GM11168 (cell line): ENCODE measurements around the gene ITPR1.

Experiments
- in situ Hi-C: fragments of 300-500 bp; cut with MboI; formaldehyde crosslinking; loops from one replicate; pipeline ENCODE4 v1.12.0; 2022; ENCODE audit warnings: low sequenced_read_pairs; ENCODE audit not compliant: unreplicated experiment

Gene ITPR1

GRCh38 chr3:4704552-4704951 is 211.4 kb downstream of the ITPR1 start:
- in situ Hi-C loops: no loop called here

DNA sequence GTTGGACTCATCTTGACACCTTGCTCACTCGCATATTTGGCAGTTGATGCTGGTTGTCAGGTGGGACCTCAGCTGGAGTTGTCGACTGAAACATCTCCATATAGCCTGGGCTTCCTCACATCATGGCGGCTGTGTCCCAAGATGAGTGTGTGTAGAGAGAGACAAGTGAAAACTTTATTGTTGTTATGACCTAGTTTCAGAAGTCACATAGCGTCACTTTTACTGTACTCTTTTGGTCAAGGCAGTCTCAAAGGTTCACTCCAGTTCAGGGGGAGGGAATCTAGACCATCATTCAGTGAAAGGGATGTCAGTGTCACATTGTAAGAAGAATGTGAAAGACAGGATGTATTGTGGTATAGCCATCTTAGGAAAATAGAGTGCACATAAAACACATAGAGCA is 214.2 kb downstream of the ITPR1 start:
- in situ Hi-C loops: no loop called here

GRCh38 chr3:4708230-4708629 is 215.1 kb downstream of the ITPR1 start:
- in situ Hi-C loops: no loop called here

GRCh38 chr3:4709341-4709740 is 216.2 kb downstream of the ITPR1 start:
- in situ Hi-C loops: no loop called here

- in situ Hi-C loops: no loop called here
Observed at GRCh38 chr3:4710191-4710590, 217.0 kb downstream of the ITPR1 start.

DNA sequence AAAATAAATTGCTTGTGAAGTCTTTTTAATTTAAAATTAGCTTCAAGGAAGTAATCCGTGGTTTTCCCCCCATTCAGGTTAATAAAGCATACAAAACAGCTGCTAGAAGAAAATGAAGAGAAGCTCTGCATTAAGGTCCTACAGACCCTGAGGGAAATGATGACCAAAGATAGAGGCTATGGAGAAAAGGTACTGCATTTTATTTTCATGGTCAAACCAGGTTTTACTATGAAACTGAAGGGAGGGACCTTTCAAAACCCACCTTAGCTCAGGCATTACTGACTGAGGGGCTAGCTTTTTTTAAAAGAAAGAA is 218.5 kb downstream of the ITPR1 start:
- in situ Hi-C loops: no loop called here

- in situ Hi-C loops: no loop called here
Observed at GRCh38 chr3:4712109-4712508, 219.0 kb downstream of the ITPR1 start.

- in situ Hi-C loops: no loop called here
Observed at GRCh38 chr3:4714045-4714444, 220.9 kb downstream of the ITPR1 start.

- in situ Hi-C loops: loop anchor here (5.0 kb wide), 1 partner anchor 331 kb away; no protein-coding TSS in a partner anchor
Observed at GRCh38 chr3:4716266-4716665, 223.1 kb downstream of the ITPR1 start.

- in situ Hi-C loops: loop anchor here (5.0 kb wide), 1 partner anchor 330 kb away; no protein-coding TSS in a partner anchor
Observed at GRCh38 chr3:4716706-4717362, 223.7 kb downstream of the ITPR1 start.

- in situ Hi-C loops: loop anchor here (5.0 kb wide), 1 partner anchor 330 kb away; no protein-coding TSS in a partner anchor
Observed at GRCh38 chr3:4717363-4717740, 224.2 kb downstream of the ITPR1 start.

DNA sequence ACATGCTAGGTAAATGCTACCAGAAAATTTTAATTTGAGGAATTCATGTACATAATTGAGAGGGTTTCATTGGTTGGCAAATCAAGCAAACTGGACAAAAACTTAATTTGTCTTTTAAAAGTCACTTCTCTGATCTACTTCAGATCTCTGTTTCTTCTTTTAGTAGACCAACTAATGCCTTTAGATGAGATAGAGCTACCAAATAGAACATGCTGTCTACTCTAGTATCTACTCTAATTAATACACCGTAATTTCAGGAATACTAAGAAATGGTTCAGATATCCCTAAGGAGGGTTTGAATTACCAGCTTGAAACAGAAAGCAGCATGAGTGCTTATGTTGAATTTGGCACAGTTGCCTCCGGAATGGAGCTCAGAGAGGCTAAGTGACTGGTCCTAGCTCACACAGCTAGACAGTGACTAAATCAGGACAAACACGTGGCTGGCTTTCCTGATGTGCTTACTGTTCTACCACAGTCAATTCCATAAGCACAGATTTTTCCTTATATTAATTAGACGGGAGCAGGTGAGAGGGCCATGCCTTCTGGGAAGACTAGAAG is 225.1 kb downstream of the ITPR1 start:
- in situ Hi-C loops: loop anchor here (5.0 kb wide), 1 partner anchor 329 kb away; no protein-coding TSS in a partner anchor

DNA sequence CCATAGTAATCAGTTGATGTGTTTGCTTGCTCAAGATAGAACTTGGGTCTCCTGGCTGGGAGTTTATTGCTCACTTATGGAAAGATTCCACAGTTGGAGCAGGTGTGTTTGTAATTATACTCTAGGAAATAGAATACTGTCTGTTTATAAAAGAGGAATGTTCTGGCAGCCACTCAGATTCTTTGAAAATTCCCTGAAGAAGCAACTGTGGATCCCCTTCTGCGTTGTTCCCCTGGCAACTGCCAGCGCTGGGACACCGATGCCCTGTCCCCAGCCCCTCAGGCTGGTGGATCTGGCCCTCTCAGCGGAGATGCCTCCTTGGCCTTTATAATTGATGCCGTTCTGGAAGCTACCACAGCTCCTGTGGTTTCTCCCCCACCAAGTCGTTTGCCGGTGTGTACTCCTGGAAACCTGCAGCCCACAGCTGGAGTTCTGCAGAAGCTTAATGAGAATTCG is 225.9 kb downstream of the ITPR1 start:
- in situ Hi-C loops: loop anchor here (5.0 kb wide), 1 partner anchor 328 kb away; no protein-coding TSS in a partner anchor

GRCh38 chr3:4720316-4721075 is 227.3 kb downstream of the ITPR1 start:
- in situ Hi-C loops: loop anchor here (5.0 kb wide), 1 partner anchor 122 kb away; no protein-coding TSS in a partner anchor

DNA sequence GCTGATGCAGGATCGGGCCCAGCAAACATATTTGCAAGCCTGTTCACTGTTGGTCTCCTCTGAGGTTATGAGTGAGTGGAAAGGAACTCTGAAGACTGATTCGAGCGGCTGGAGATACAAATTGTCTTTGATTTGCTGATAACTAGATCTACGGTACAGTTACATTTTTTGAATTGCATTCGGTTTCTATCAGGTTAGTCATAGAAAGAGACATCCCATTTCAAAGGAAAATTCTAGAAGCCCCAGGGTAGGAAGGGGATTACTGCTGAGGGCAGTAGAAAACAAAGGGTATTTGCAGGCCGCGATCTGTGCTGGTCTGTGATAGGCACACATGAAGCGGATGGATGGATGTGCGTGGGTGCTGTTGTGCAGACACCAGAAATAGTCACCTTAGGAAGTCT is 228.4 kb downstream of the ITPR1 start:
- in situ Hi-C loops: loop anchor here (5.0 kb wide), 1 partner anchor 121 kb away; no protein-coding TSS in a partner anchor

DNA sequence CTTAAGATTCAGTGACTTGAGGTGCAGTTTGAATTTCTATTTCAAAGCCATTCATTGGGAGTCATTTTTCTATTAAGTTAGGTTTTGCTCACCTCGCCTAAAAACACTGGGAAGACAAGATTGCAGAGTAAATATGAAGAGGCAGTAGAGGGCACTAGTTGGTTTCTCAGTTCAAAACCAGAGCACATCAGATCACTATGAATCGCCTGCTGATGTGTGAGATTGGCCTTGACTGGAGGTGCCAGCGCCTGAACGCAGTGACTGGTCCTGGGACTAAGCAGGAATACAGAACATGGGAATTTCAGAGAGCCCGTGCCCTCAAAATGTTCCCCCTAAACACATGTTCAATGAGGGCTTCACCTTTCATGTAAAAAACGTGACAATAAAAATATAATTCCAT is 229.0 kb downstream of the ITPR1 start:
- in situ Hi-C loops: loop anchor here (5.0 kb wide), 1 partner anchor 120 kb away; no protein-coding TSS in a partner anchor

- in situ Hi-C loops: loop anchor here (5.0 kb wide), 1 partner anchor 118 kb away; no protein-coding TSS in a partner anchor
Observed at GRCh38 chr3:4724051-4724629, 231.0 kb downstream of the ITPR1 start.

- in situ Hi-C loops: no loop called here
Observed at GRCh38 chr3:4726549-4726948, 233.4 kb downstream of the ITPR1 start.

DNA sequence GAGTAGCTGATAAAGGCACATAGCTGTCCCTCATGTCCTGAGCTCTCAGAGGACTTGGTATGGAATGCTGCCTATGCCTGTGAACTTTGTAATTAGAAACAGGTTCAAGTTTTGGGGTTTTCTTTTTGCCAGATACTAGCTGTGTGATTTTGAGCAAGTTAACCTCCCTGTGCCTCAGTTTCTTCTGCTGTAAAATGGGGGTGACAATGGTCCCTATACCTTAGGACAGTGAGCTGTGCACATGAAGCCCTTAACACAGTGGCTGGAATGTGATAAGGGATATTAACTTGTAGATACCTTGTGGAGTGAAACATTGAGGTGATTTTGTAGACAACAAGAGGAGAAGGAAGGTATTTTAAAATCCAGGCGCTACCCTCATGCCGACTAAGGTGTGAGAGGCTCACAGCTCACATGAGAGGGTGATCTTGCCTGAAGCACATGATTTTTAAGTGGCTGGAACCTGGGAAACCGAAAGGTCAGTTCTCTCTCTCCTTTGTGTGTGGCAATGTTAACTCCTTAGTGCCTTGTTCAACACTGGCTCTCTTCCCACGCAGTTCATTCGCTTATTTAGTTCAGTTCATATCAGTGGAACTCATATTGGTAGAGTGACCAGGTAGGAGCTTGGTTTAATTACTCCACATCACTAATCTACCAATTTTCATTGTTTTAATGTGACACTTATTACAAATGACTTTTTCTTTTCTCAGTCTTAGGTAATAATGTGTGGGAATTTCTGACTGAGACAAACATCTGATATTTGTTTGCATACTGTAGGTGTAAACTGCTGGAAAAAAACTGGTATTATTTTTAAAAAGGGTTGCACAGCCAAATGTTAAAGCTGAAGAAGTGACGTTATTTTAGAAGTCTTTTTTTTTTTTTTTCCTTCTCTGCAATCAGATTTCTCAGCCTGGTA is 236.2 kb downstream of the ITPR1 start:
- in situ Hi-C loops: no loop called here

- in situ Hi-C loops: no loop called here
Observed at GRCh38 chr3:4730719-4731118, 237.6 kb downstream of the ITPR1 start.
